AG10803 (cell line): Measurements from ENCODE around the gene CLASP1.
"Not testable (repeated sequence)": the region's sequence is repeated elsewhere in the genome, so short reads cannot be mapped to it uniquely, and the experiment has no call there.

Experiments
- DNase-seq: peaks from one replicate; pipeline ENCODE4 v3.0.0; 2010; ENCODE audit warnings: low read depth
- H3K4me3 ChIP-seq: 2 replicates; pipeline ENCODE4 v1.5.1; 2011; ENCODE audit warnings: mild to moderate bottlenecking, low read length, control low read depth
- TF ChIP-seq, protein P1 (sequence below): conservative IDR thresholded peaks from 2 replicates; pipeline ENCODE4 v1.5.1; 2011; ENCODE audit warnings: mild to moderate bottlenecking, low read length, control low read depth, inconsistent platforms

Gene CLASP1

GRCh38 chr2:121298476-121298875, 350.8 kb downstream of the CLASP1 start:
- no peak for DNase-seq
- H3K4me3 ChIP-seq, result no peak overlapping the region
- TF ChIP-seq, protein P1, sequence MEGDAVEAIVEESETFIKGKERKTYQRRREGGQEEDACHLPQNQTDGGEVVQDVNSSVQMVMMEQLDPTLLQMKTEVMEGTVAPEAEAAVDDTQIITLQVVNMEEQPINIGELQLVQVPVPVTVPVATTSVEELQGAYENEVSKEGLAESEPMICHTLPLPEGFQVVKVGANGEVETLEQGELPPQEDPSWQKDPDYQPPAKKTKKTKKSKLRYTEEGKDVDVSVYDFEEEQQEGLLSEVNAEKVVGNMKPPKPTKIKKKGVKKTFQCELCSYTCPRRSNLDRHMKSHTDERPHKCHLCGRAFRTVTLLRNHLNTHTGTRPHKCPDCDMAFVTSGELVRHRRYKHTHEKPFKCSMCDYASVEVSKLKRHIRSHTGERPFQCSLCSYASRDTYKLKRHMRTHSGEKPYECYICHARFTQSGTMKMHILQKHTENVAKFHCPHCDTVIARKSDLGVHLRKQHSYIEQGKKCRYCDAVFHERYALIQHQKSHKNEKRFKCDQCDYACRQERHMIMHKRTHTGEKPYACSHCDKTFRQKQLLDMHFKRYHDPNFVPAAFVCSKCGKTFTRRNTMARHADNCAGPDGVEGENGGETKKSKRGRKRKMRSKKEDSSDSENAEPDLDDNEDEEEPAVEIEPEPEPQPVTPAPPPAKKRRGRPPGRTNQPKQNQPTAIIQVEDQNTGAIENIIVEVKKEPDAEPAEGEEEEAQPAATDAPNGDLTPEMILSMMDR, result no peak

- DNase-seq, H3K4me3 ChIP-seq: not testable (repeated sequence)
Measured at GRCh38 chr2:121297866-121298265, 351.4 kb downstream of the CLASP1 start.

GRCh38 chr2:121297217-121297830, 351.9 kb downstream of the CLASP1 start:
- H3K4me3 ChIP-seq, result no peak overlapping the region
- DNase-seq, result peak; percentile 6
- TF ChIP-seq, protein P1, result peak; percentile 64

DNA sequence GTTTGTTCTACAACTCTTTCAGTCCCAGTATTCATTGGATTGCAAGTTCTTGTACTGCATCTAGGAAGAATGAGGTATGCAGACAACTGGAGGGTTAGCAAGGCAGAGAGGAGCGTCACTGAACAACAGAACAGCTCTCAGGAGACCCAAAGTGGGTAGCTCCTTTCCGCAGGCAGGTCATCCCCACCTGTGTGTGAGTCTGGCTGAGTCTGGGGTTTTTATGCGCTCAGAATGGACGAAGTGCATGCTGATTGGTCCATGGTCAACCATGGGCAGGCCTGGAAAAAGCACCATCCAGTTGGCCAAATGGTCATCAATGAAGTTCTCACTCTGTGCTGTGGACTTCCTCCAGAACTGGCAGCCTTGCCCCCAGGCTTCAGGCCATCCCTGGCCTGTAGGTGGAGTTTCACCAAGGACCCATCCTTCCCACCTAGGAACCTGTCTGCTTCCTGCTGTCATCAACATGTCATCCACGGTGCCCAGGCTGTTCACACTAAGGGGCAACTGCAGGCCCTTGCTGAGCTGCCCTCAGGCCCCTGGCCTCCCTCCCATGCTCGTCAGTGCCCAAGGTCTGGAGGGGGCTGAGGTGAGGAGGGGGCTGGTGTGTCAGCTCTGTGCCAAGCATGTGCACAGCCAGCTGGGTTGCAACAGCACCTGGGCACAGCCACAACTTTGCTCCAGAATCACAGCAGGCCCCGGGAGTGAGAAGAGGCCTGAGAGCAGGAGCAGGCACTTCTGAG, 353.2 kb downstream of the CLASP1 start:
- DNase-seq, result no peak
- no peak overlapping the region for H3K4me3 ChIP-seq
- TF ChIP-seq, protein P1, result no peak

- TF ChIP-seq, protein P1, result no peak
Measured at GRCh38 chr2:121294881-121295840, 354.1 kb downstream of the CLASP1 start.

DNA sequence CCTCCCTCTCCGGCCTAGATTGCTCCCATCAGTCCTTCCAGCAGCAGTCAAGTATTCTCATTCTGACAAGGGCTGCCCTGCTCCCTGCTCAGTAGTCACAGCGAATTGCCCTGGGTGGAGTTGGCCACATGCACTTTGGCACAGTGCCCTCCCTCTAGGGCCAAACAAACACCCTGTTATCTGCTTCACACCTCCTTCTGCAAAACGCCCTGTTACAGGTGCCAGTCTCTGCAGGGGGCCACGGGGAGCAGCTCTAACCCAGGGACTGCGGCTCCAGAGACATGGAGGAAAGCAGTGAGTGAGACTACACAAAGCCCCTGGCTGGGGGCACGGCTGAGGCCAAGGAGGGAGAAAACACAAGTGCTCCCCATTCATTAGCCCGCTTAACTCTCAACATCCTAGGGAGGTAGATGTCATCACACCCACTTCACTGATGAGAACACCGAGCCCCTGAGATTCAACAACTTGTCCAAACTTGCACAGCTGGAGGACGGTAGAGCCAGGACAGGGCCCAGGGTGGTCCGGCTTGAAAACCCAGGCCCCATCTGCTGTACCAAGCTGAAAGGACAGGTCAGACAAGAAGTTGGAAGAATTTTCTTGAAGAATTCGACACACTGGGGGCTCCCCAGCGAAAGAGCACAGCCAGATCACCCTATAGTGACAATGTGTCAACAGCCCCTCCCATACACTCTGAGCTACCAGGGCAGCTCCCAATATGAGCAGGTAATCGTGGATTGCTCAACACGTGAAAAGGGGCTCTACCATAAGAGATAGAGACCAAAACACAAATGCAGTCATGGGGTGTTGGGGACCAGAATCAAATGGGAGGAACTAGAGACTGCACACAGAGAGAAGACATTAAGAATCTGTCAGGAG, 355.6 kb downstream of the CLASP1 start:
- no peak for DNase-seq
- TF ChIP-seq, protein P1, result no peak
- no peak overlapping the region for H3K4me3 ChIP-seq

More at GRCh38 chr2:121294881-121295840, 354.1 kb downstream of the CLASP1 start:
- no peak overlapping the region for H3K4me3 ChIP-seq
- DNase-seq, result no peak
